H1 (cell line): Measurements from ENCODE around the gene PSMC3IP. TPM values are rescaled to one million over a fixed set of nuclear protein-coding genes. Genes with fewer than 3 reads are reported as not detected.
"Not testable (repeated sequence)": the region's sequence is repeated elsewhere in the genome, so short reads cannot be mapped to it uniquely, and the experiment has no call there.

Source experiments
- CTCF ChIA-PET: fragments of 300-600 bp; sonication (Branson Sonifier 250); formaldehyde crosslinking; loops from one replicate; lab custom pipeline; 2021; ENCODE audit not compliant: partially characterized antibody; lab: Charles Lee
- POLR2A ChIA-PET: fragments of 300-600 bp; sonication (Branson Sonifier 250); formaldehyde crosslinking; loops from one replicate; lab custom pipeline; 2021; ENCODE audit warnings: inconsistent platforms; ENCODE audit not compliant: partially characterized antibody; lab: Charles Lee
- DNase-seq, 2 experiments: peaks; one replicate each; pipeline versions ENCODE4 v3.0.0 to v3.0.0-alpha.2; 2010 to 2022; ENCODE audit warnings: low spot score in 2 of 2, low read depth in 1 of 2, mixed read lengths in 1 of 2
- FAIRE-seq: peaks from 2 replicates; lab custom pipeline; 2011; peaks lifted over from hg19 to GRCh38; lab: Jason Lieb, UNC
- H2AFZ ChIP-seq: 2 replicates; pipeline ENCODE4 v1.8.1; 2012; ENCODE audit warnings: low read length, inconsistent platforms
- H2AK5ac ChIP-seq: 2 replicates; pipeline ENCODE4 v1.6.1; 2013; ENCODE audit warnings: low read depth, low read length
- H2BK120ac ChIP-seq: replicated peaks from 2 replicates; pipeline ENCODE3; 2013; ENCODE audit warnings: low read depth, low read length, inconsistent platforms
- H2BK12ac ChIP-seq: 2 replicates; pipeline ENCODE4 v1.6.1; 2013; ENCODE audit warnings: low read depth, low read length
- H2BK15ac ChIP-seq: 2 replicates; pipeline ENCODE4 v1.6.1; 2013; ENCODE audit warnings: low read length
- H2BK20ac ChIP-seq: 2 replicates; pipeline ENCODE4 v1.6.1; 2013; ENCODE audit warnings: low read length
- H2BK5ac ChIP-seq: 2 replicates; pipeline ENCODE4 v1.6.1; 2013; ENCODE audit warnings: low read depth, low read length
- H3K14ac ChIP-seq: 2 replicates; pipeline ENCODE4 v1.6.1; 2013; ENCODE audit warnings: inconsistent platforms; ENCODE audit not compliant: insufficient read length
- H3K18ac ChIP-seq: 2 replicates; pipeline ENCODE4 v1.6.1; 2013; ENCODE audit warnings: low read length; ENCODE audit errors: extremely low read depth
- H3K23ac ChIP-seq: 2 replicates; pipeline ENCODE4 v1.6.1; 2013; ENCODE audit warnings: inconsistent platforms; ENCODE audit not compliant: insufficient read length
- H3K23me2 ChIP-seq: 2 replicates; pipeline ENCODE4 v1.6.1; 2013; ENCODE audit warnings: low read depth, low read length
- H3K27ac ChIP-seq: 2 replicates; pipeline ENCODE4 v1.6.1; 2011; ENCODE audit warnings: low read depth, low read length, inconsistent platforms
- H3K27me3 ChIP-seq, 4 experiments: replicated peaks in 1 of 4; 1 replicate in 1 of 4; 2 replicates in 3 of 4; pipeline versions ENCODE4 v1.6.1 to v1.8.1; 2011 to 2013; ENCODE audit warnings: low read length in 3 of 4, mild to moderate bottlenecking in 3 of 4, inconsistent platforms in 2 of 4, mixed read lengths in 2 of 4, moderate library complexity in 1 of 4; ENCODE audit not compliant: control insufficient read depth in 3 of 4, insufficient read depth in 3 of 4; ENCODE audit errors: extremely low read depth in 1 of 4
- H3K36me3 ChIP-seq, 4 experiments: 2 replicates each; pipeline versions ENCODE4 v1.6.1 to v1.8.1; 2011 to 2013; ENCODE audit warnings: mild to moderate bottlenecking in 4 of 4, low read length in 3 of 4, moderate library complexity in 2 of 4, control low read depth in 1 of 4, inconsistent platforms in 1 of 4; ENCODE audit not compliant: insufficient read depth in 4 of 4, control insufficient read depth in 2 of 4
- H3K4ac ChIP-seq: replicated peaks from 2 replicates; pipeline ENCODE3; 2013; ENCODE audit warnings: low read length, low read depth, mixed read lengths, inconsistent platforms; ENCODE audit not compliant: insufficient read length
- H3K4me1 ChIP-seq, 4 experiments: replicated peaks in 1 of 4; 1 replicate in 1 of 4; 2 replicates in 3 of 4; pipeline versions ENCODE4 v1.6.1 to v1.8.1; 2011 to 2013; ENCODE audit warnings: low read length in 3 of 4, inconsistent platforms in 2 of 4, mixed read lengths in 1 of 4; ENCODE audit not compliant: insufficient read depth in 4 of 4, control insufficient read depth in 3 of 4
- H3K4me2 ChIP-seq, 2 experiments: 2 replicates each; pipeline versions ENCODE4 v1.6.1 to v1.8.1; 2011 to 2013; ENCODE audit warnings: low read depth in 2 of 2, low read length in 2 of 2, control low read depth in 1 of 2, inconsistent platforms in 1 of 2, mild to moderate bottlenecking in 1 of 2; ENCODE audit not compliant: insufficient read depth in 1 of 2
- H3K4me3 ChIP-seq, 4 experiments: fragments of 200-600, 300-600 bp in 1 of 4; sonication (generic), shearing (Covaris generic), sonication (Bioruptor Twin) in 1 of 4; 2 replicates each; pipeline versions ENCODE4 v1.5.1 to v1.8.1; 2011 to 2016; ENCODE audit warnings: low read length in 4 of 4, low read depth in 3 of 4, control low read depth in 2 of 4, inconsistent platforms in 2 of 4, mild to moderate bottlenecking in 2 of 4, mixed read lengths in 1 of 4, moderate library complexity in 1 of 4; ENCODE audit not compliant: insufficient read depth in 2 of 4; ENCODE audit errors: extremely low read depth in 1 of 4
- H3K56ac ChIP-seq: replicated peaks from 2 replicates; pipeline ENCODE3; 2013; ENCODE audit warnings: low read depth, mild to moderate bottlenecking, mixed read lengths, low read length, inconsistent platforms; ENCODE audit not compliant: insufficient read length
- H3K79me1 ChIP-seq: 2 replicates; pipeline ENCODE4 v1.6.1; 2013; ENCODE audit warnings: low read depth, low read length, control low read depth
- H3K79me2 ChIP-seq, 2 experiments: 2 replicates each; pipeline versions ENCODE4 v1.6.1 to v1.8.1; 2012 to 2013; ENCODE audit warnings: low read length in 2 of 2, mild to moderate bottlenecking in 2 of 2, inconsistent platforms in 1 of 2; ENCODE audit not compliant: insufficient read depth in 2 of 2, control insufficient read depth in 1 of 2
- H3K9ac ChIP-seq, 4 experiments: replicated peaks in 1 of 4; 1 replicate in 1 of 4; 2 replicates in 3 of 4; pipeline versions ENCODE4 v1.6.1 to v1.8.1; 2011 to 2013; ENCODE audit warnings: low read depth in 3 of 4, low read length in 3 of 4, control low read depth in 2 of 4, mild to moderate bottlenecking in 2 of 4, moderate library complexity in 2 of 4, inconsistent platforms in 1 of 4; ENCODE audit errors: extremely low read depth in 1 of 4
- H3K9me3 ChIP-seq, 2 experiments: 2 replicates each; pipeline versions ENCODE4 v1.6.1 to v1.8.1; 2012 to 2013; ENCODE audit warnings: mild to moderate bottlenecking in 2 of 2, moderate library complexity in 2 of 2, control low read depth in 1 of 2, inconsistent platforms in 1 of 2, low read depth in 1 of 2, low read length in 1 of 2, mixed read lengths in 1 of 2; ENCODE audit not compliant: insufficient read depth in 2 of 2
- H4K20me1 ChIP-seq, 2 experiments: replicated peaks in 1 of 2; 2 replicates each; pipeline versions ENCODE3 to v1.8.1; 2011 to 2013; ENCODE audit warnings: inconsistent platforms in 2 of 2, low read length in 2 of 2, mild to moderate bottlenecking in 1 of 2; ENCODE audit not compliant: insufficient read depth in 2 of 2, control insufficient read depth in 1 of 2
- H4K5ac ChIP-seq: 2 replicates; pipeline ENCODE4 v1.6.1; 2013; ENCODE audit warnings: low read length, low read depth, mixed read lengths, inconsistent platforms; ENCODE audit not compliant: insufficient read length
- H4K8ac ChIP-seq: 2 replicates; pipeline ENCODE4 v1.8.0; 2013; ENCODE audit warnings: mild to moderate bottlenecking, moderate library complexity, low read length, inconsistent platforms; ENCODE audit not compliant: insufficient read depth; ENCODE audit errors: extremely low read depth
- H4K91ac ChIP-seq: replicated peaks from 2 replicates; pipeline ENCODE3; 2013; ENCODE audit warnings: low read length, mixed read lengths, inconsistent platforms; ENCODE audit not compliant: insufficient read length
- WGBS, 2 experiments: shearing (Covaris generic) in 1 of 2; methylation state at CpG; one replicate each; pipeline versions ENCODE4 v1.1.6 to v1.1.7; 2013 to 2015; ENCODE audit warnings: low lambda C conversion rate in 2 of 2, mixed read lengths in 2 of 2, inconsistent platforms in 1 of 2, low coverage in 1 of 2, missing lambda C conversion rate in 1 of 2; ENCODE audit not compliant: insufficient replicate concordance in 2 of 2, insufficient coverage in 1 of 2, insufficient read length in 1 of 2; ENCODE audit errors: extremely low coverage in 1 of 2, missing lambda C conversion rate in 1 of 2; 5-methylcytosine and 5-hydroxymethylcytosine counted together
- polyA plus RNA-seq, 7 experiments: library from polyadenylated mRNA; depleted of rRNA in 3 of 7; stranded (reverse) in 5 of 7; unstranded in 2 of 7; fragments of >200 nt in 5 of 7; fragments of 200-250 nt in 2 of 7; gene quantifications; 1 replicate in 5 of 7; 2 replicates in 1 of 7; 4 replicates in 1 of 7; pipeline versions ENCODE4 v1.2.1 to v1.2.3, GENCODE V29; 2011 to 2013; ENCODE audit warnings: missing spikeins in 2 of 7, mixed read lengths in 2 of 7
- total RNA-seq: library from RNA; stranded (reverse); fragmentation: NEBNext Ultra II Directional; extraction: Animal tissue kit (Norgen Biotek cat#: 25700); gene quantifications from 2 replicates; pipeline ENCODE4 v1.2.1, GENCODE V29; 2021

The PSMC3IP gene
- total and polyA plus RNA-seq, 2 of the 8 experiments (the other 6 are each of a cell fraction or from before 2014, with no cell fraction given), result 11.5 to 21.9 TPM

- not testable (repeated sequence) for H2BK120ac ChIP-seq, H2BK5ac ChIP-seq, H4K8ac ChIP-seq, H3K27ac ChIP-seq, H3K56ac ChIP-seq, H2BK20ac ChIP-seq, H3K27me3 ChIP-seq, H2AFZ ChIP-seq, DNase-seq, H3K4me3 ChIP-seq, H3K9ac ChIP-seq, H3K23ac ChIP-seq, H3K4me2 ChIP-seq, H3K79me2 ChIP-seq, H2AK5ac ChIP-seq, H4K91ac ChIP-seq, H4K20me1 ChIP-seq, H3K18ac ChIP-seq, H3K79me1 ChIP-seq, H3K23me2 ChIP-seq, H3K4ac ChIP-seq, H3K4me1 ChIP-seq, H4K5ac ChIP-seq, H2BK15ac ChIP-seq, H3K14ac ChIP-seq, H2BK12ac ChIP-seq, H3K9me3 ChIP-seq
- WGBS, 2 experiments, result 90% methylated on average over 9 of the region's 9 CpGs; no CpG with 5 or more reads in 1 of the 2 experiments
- POLR2A ChIA-PET, result interaction anchor here (0.7 to 4.3 kb wide), 3 partner anchors 9 to 770 kb away, joined by 3 to 43 read pairs (median 3); partner anchors contain the start of gene NAGLU
- H3K36me3 ChIP-seq, result peaks cover 0 to 12% (median 5%) of the 10 kb centered on the region in 4 experiments; a peak in 4 of 8 replicates
- CTCF ChIA-PET, result interaction anchor here (1.3 kb wide), 1 partner anchor 12 kb away, joined by 6 read pairs; no protein-coding TSS in a partner anchor
- FAIRE-seq, result peak; percentile 78
Observed at GRCh38 chr17:42545755-42546505, 31.6 kb downstream of the PSMC3IP start.
